Thoracic aorta (tissue), 2 donors: ENCODE measurements around the gene FCER2. TPM values are rescaled to one million over a fixed set of nuclear protein-coding genes. Genes with fewer than 3 reads are reported as not detected.

Experiments
- ATAC-seq: fragments of 150-250 bp; one replicate; pipeline ENCODE4 v1.8.0; 2017; ENCODE audit warnings: low read depth; ENCODE audit not compliant: insufficient number of reproducible peaks, low FRiP score
- DNase-seq: peaks from one replicate; pipeline ENCODE4 v3.0.0-alpha.2; 2020; ENCODE audit warnings: low spot score
- H3K27ac ChIP-seq, 2 donors: fragments of 200-600 bp; sonication (generic); 1 replicate in 1 of 2; 2 replicates in 1 of 2; pipeline ENCODE4 v1.5.1; 2016; ENCODE audit warnings: mild to moderate bottlenecking in 2 of 2, moderate library complexity in 2 of 2
- H3K27me3 ChIP-seq: fragments of 200-600 bp; sonication (generic); replicated peaks from 2 replicates; pipeline ENCODE4 v1.6.0; 2016; ENCODE audit warnings: mild to moderate bottlenecking; ENCODE audit not compliant: insufficient read depth
- H3K36me3 ChIP-seq: fragments of 200-600 bp; sonication (generic); one replicate; pipeline ENCODE4 v1.5.1; 2016
- H3K4me1 ChIP-seq, 2 donors: fragments of 200-600 bp; sonication (generic); 1 replicate in 1 of 2; 2 replicates in 1 of 2; pipeline versions ENCODE4 v1.5.1 to v1.6.0; 2016; ENCODE audit warnings: low read depth in 2 of 2, mild to moderate bottlenecking in 1 of 2; ENCODE audit not compliant: control insufficient read depth in 1 of 2
- H3K4me3 ChIP-seq: fragments of 200-600 bp; sonication (generic); 2 replicates; pipeline ENCODE4 v1.5.1; 2016; ENCODE audit warnings: mild to moderate bottlenecking
- H3K9me3 ChIP-seq: fragments of 200-600 bp; sonication (generic); 2 replicates; pipeline ENCODE4 v1.5.1; 2016
- CTCF ChIP-seq: fragments of 200-600 bp; sonication (generic); IDR thresholded peaks from one replicate; pipeline ENCODE4 v1.5.1; 2019; ENCODE audit warnings: antibody characterized with exemption
- total RNA-seq, 2 donors: library from RNA; depleted of rRNA; stranded (reverse); fragments of >200 nt; gene quantifications; one replicate each; pipeline versions ENCODE4 v1.1.0 to v1.2.3, GENCODE V29; 2016

FCER2 gene
- total RNA-seq, 2 donors from 2014 or later, result 1.4 to 1.5 TPM

DNA sequence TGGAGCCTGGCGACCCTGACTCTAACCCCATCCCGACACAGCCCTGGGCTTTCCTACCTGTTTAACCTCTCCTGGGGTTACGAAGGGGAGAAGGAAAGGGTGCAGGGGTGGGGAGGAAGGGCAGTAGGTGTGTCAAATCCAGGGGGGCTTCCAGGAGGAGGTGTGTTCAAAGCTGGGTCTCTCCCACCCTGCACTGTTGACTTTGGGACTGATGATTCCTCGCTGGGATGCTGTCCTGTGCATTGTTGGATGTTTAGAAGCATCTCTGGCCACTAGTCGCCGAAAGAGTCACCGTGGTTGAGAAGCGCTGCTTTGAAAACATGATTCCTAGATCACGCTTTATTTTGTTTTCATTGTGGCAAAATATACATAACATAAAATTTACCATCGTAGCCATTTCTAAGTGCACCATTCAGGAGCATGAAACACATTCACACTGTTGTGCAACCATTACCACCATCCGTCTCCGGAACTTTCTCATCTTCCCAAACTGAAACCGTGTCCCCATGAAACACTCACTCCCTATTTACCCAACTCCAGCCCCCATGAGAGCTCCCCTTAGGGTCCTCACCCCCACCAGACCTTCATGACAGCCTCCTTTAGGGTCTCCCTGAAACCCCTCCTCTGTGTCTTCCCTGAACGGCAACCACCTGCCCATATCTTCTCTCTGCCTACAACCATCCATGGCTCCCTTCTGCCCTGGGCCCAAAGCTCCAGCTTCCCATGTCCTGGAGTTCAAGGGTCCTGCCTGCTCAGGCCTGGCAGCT is 4.4 kb upstream of the FCER2 start:
- H3K27me3 ChIP-seq, result no peaks in the 10 kb centered on the region
- TF ChIP-seq CTCF, result no peak
- ATAC-seq (no peak), DNase-seq (no peak)
- H3K9me3 ChIP-seq, result no peaks in the 10 kb centered on the region
- H3K27ac ChIP-seq, result no peak overlapping the region
- no peak overlapping the region for H3K4me3 ChIP-seq
- no peaks in the 10 kb centered on the region for H3K36me3 ChIP-seq
- H3K4me1 ChIP-seq, result no peaks in the 10 kb centered on the region

- DNase-seq, result no peak
- no peak for TF ChIP-seq CTCF
- H3K27ac ChIP-seq, result no peak overlapping the region
Observed at GRCh38 chr19:7705387-7706187, 3.7 kb upstream of the FCER2 start.

GRCh38 chr19:7704280-7705060 is 2.5 kb upstream of the FCER2 start:
- no peaks in the 10 kb centered on the region for H3K9me3 ChIP-seq
- ATAC-seq (no peak), DNase-seq (no peak)
- H3K4me1 ChIP-seq, result no peaks in the 10 kb centered on the region
- H3K36me3 ChIP-seq, result no peaks in the 10 kb centered on the region
- H3K4me3 ChIP-seq, result no peak overlapping the region
- H3K27me3 ChIP-seq, result no peaks in the 10 kb centered on the region
- no peak overlapping the region for H3K27ac ChIP-seq
- TF ChIP-seq CTCF, result no peak

More at GRCh38 chr19:7705387-7706187, 3.7 kb upstream of the FCER2 start:
- Histone ChIP-seq H3K4me1 (no peaks in the 10 kb centered on the region), H3K4me3 (no peak overlapping the region), H3K36me3 (no peaks in the 10 kb centered on the region), H3K9me3 (no peaks in the 10 kb centered on the region), H3K27me3 (no peaks in the 10 kb centered on the region)
- no peak for ATAC-seq

DNA sequence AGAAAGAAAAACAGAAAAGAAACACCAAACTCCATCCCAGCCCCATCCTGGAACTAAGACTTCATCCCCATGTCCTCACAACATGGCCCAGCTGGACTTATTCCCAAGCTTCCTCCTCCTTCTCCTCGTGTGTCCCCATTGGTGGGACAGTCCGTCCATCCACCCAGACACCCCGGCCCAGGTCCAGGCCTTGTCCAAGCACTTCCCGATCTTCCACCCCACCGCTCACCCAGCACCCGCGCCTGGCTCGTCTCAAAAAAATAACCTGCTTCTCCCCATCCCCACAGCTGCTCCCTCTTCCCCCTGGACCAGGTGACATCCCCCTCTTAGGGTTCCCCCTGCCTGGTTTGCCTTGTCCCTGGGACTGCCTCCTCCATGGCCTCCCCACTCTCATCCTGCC is 1.4 kb upstream of the FCER2 start:
- no peak for ATAC-seq

More for the DNA sequence above, 1.4 kb upstream of the FCER2 start:
- no peak for TF ChIP-seq CTCF
- Histone ChIP-seq H3K36me3 (no peaks in the 10 kb centered on the region), H3K27ac (no peak overlapping the region), H3K9me3 (no peaks in the 10 kb centered on the region), H3K4me3 (no peak overlapping the region), H3K4me1 (no peaks in the 10 kb centered on the region), H3K27me3 (no peaks in the 10 kb centered on the region)
- no peak for DNase-seq
